ENCODE results near the gene HIVEP3.

- TF ChIP-seq CTCF (IDR thresholded peaks at IDR 0.05; ENCODE audit: borderline replicate concordance, extremely low read depth, low read length, poor library complexity, severe bottlenecking) = no peak
- TF ChIP-seq EZH2 (IDR thresholded peaks at IDR 0.05; ENCODE audit: borderline replicate concordance, low read depth, low read length, severe bottlenecking) = no peak
These were observed 190.1 kb downstream of the HIVEP3 start for GRCh38 chr1:41728403-41729202.

All from DND-41 (cell line).